Muscle of leg (tissue), 11 donors: Measurements from ENCODE around the gene SAMD4B. TPM values are rescaled to one million over a fixed set of nuclear protein-coding genes. Genes with fewer than 3 reads are reported as not detected.

ENCODE experiments used
- DNase-seq: peaks from one replicate; pipeline ENCODE4 v3.0.0; 2013
- H3K27ac ChIP-seq: one replicate; pipeline ENCODE4 v1.5.1; 2013; ENCODE audit warnings: mild to moderate bottlenecking, low read length, control low read depth
- H3K27me3 ChIP-seq: one replicate; pipeline ENCODE4 v1.6.1; 2013; ENCODE audit warnings: low read length; ENCODE audit not compliant: control insufficient read depth, insufficient read depth
- H3K36me3 ChIP-seq: one replicate; pipeline ENCODE4 v1.6.1; 2013; ENCODE audit warnings: low read length; ENCODE audit not compliant: control insufficient read depth, insufficient read depth
- H3K4me1 ChIP-seq: one replicate; pipeline ENCODE4 v1.6.1; 2013; ENCODE audit warnings: low read length; ENCODE audit not compliant: control insufficient read depth, insufficient read depth
- H3K4me3 ChIP-seq: one replicate; pipeline ENCODE4 v1.5.1; 2013; ENCODE audit warnings: low read length, control low read depth
- H3K9me3 ChIP-seq: replicated peaks from 2 replicates; pipeline ENCODE4 v1.6.1; 2013; ENCODE audit warnings: low read depth, low read length; ENCODE audit not compliant: control insufficient read depth
- WGBS: methylation state at CpG from one replicate; pipeline ENCODE4 v1.1.5; 2013; ENCODE audit warnings: missing lambda C conversion rate; ENCODE audit not compliant: insufficient coverage; 5-methylcytosine and 5-hydroxymethylcytosine counted together
- polyA plus RNA-seq, 8 donors: library from polyadenylated mRNA; unstranded; fragments of 120-200 nt; gene quantifications; one replicate each; pipeline versions ENCODE4 v1.2.1 to v1.2.3, GENCODE V29; 2013; ENCODE audit warnings: inconsistent platforms in 1 of 8, low replicate concordance in 1 of 8; ENCODE audit not compliant: insufficient read length in 8 of 8, insufficient read depth in 1 of 8
- total RNA-seq: library from RNA; stranded (reverse); fragments of 120-200 nt; gene quantifications from one replicate; pipeline ENCODE4 v1.2.4, GENCODE V29; 2013

The SAMD4B gene
- total and polyA plus RNA-seq, 9 donors: 36.6 to 99.6 (median 82.8) TPM

DNA sequence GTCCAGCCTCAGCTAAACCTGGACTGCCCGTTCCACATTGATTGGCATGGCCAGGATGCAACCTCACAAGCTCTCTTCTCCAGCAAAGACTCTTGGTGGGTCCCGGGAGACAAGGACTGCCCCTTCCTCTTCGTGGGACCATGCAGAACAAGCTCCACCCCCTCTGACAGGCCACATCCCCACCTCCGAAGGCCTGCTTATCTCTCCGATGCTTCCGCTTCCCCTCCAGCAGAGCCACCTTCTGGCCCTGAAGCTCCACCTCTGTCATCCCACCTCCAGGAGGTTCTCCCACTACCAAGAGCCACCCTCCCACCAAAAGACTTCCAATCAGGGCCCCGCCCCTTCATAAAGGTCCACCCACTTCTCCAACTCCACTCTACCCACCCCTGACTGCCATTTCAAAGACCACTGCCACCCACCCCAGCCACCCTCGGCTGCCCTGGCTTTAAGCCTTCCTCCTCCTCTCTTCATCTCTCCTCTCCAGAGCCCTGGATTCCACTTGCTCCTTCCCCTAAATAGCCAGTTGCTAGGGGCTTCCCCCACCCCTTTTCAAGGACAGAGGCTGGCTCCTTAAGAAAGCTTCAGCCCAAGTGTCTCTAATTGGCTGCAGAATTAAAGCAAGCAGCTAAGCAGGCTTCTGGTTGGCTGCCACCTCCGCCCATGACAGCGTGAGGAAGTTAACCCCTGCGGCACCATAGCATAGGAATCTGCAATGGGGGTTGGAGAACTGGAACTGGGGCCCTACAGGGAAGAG, 31.5 kb upstream of the SAMD4B start:
- no peak for DNase-seq

DNA sequence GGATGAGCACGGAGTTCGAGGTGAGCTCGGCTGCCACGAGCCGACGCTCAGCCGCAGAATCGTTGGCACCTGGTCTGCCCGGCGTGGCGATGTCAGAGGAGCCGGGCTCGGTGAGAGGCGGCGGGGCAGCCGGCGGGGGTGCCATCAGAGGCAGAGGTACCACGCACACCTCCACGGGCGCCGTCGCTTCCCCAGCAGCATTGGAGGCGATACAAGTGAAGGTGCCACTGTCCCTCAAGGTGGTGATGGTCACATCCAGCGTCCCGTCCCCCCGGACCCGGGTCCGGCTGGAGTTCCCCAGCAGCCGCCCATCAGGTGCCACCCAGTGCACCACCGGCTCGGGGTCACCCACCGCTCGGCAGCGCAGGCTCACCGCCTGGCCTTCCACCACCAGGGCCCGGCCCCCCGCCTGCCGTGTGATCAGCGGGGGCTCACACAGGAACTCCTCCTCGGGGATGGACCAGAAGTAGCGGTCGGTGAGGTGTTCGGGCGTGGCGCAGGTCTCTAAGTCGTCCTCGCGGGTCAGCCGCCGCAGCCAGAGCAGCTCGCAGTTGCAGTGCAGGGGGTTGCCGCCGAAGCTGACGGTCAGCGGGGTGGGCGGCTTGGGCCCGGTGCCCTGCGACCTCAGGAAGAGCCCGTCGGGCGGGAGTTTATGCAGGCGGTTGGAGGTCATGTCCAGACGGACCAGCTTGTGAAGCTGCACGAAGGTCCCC, 28.0 kb upstream of the SAMD4B start:
- Histone ChIP-seq H3K4me1 (no peaks in the 10 kb centered on the region), H3K27ac (no peak overlapping the region), H3K9me3 (no peaks in the 10 kb centered on the region), H3K4me3 (no peak overlapping the region), H3K27me3 (no peaks in the 10 kb centered on the region), H3K36me3 (peaks cover 11% of the 10 kb centered on the region)
- no peak for DNase-seq
- 94% methylated on average over 64 of the region's 64 CpGs for WGBS

More for the DNA sequence above, 31.5 kb upstream of the SAMD4B start:
- H3K27ac ChIP-seq: no peak overlapping the region
- H3K9me3 ChIP-seq: no peaks in the 10 kb centered on the region
- 46% methylated on average over 11 of the region's 11 CpGs for whole genome bisulfite sequencing
- H3K4me3 ChIP-seq: no peak overlapping the region
- peaks cover 30% of the 10 kb centered on the region for H3K27me3 ChIP-seq
- H3K4me1 ChIP-seq: peaks cover 13% of the 10 kb centered on the region
- H3K36me3 ChIP-seq: peaks cover 8% of the 10 kb centered on the region

DNA sequence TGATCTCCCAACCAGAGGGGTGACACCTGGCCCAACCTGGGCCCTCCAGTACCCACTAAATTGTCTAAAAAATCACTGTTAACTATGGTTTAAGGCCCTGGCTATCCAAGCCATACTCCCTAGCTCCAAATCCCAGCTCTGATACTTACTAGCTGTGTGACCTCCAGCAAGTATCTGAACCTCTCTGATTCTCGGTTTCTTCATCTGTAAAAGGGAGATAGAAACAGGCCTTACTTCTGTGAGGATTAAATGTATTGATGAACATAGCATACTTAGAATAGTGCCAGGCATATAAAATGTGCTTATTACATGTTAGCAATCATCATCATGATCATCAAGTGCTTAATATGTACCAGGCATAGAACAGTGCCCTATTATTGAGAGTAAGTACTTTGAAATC, 26.3 kb upstream of the SAMD4B start:
- H3K4me1 ChIP-seq: peaks cover 9% of the 10 kb centered on the region
- peaks cover 2% of the 10 kb centered on the region for H3K27me3 ChIP-seq
- H3K9me3 ChIP-seq: no peaks in the 10 kb centered on the region
- no peak overlapping the region for H3K4me3 ChIP-seq
- no peak for DNase-seq
- H3K36me3 ChIP-seq: peaks cover 11% of the 10 kb centered on the region
- no CpG with 5 or more reads among the region's 1 CpG for WGBS
- H3K27ac ChIP-seq: no peak overlapping the region

DNA sequence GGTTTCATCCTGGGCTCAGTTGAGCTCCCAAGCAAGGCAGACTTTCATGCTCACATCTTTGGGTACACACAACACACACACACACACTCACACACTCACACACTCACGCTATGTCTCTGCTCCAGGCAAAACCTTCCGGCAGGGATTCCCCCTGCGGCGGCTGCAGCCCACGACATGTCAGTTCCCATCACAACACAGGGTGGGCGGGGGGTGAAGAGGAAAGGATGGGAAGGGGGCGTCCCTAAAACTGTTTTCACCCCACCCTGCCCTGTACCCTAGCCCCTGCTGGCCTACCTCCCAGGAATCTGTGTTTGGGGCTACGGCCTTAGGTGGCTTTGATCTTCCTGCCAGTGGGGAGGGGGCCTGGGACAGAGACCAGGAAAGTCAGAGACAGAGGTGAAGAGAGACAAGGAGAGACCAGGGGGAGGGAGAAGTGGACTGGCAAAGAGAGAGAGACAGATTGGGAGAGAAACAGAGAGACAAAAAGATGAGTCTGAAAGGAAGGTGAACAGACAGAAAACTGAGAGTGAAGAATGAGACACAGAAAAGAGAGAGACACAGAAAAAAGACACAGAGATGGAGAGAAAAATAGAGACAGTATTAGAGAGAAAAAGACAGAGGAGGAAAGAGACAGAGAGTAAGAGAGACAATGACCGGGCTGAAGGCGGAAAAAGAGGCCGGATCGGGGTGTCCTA, 25.4 kb upstream of the SAMD4B start:
- H3K9me3 ChIP-seq: no peaks in the 10 kb centered on the region
- WGBS: 33% methylated on average over 1 of the region's 12 CpGs
- no peak overlapping the region for H3K27ac ChIP-seq
- no peak overlapping the region for H3K4me3 ChIP-seq
- H3K27me3 ChIP-seq: peaks cover 2% of the 10 kb centered on the region
- H3K4me1 ChIP-seq: peaks cover 9% of the 10 kb centered on the region
- no peak for DNase-seq
- H3K36me3 ChIP-seq: peaks cover 11% of the 10 kb centered on the region

DNA sequence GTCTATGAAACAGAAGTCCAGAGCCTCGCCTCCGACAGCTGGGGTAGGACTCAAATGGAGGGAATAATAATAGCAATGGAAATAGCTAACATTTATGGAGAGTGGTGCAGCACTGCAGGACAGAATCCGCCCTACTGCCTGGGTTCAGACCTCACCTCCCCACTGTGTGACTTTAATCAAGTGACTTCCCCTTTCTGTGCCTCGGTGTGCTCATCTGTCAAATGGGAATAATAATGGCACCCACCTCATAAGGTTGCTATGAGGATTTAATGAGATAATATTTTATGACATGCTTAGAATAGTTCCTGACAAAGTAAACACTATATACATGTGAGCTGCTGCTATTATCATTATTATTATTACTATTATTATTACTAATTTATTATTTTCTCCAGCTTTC, 24.7 kb upstream of the SAMD4B start:
- no peak overlapping the region for H3K27ac ChIP-seq
- no peaks in the 10 kb centered on the region for H3K9me3 ChIP-seq
- no peak for DNase-seq
- peaks cover 9% of the 10 kb centered on the region for H3K4me1 ChIP-seq
- H3K4me3 ChIP-seq: no peak overlapping the region
- peaks cover 2% of the 10 kb centered on the region for H3K27me3 ChIP-seq
- no CpG with 5 or more reads among the region's 4 CpGs for WGBS
- H3K36me3 ChIP-seq: peaks cover 11% of the 10 kb centered on the region

DNA sequence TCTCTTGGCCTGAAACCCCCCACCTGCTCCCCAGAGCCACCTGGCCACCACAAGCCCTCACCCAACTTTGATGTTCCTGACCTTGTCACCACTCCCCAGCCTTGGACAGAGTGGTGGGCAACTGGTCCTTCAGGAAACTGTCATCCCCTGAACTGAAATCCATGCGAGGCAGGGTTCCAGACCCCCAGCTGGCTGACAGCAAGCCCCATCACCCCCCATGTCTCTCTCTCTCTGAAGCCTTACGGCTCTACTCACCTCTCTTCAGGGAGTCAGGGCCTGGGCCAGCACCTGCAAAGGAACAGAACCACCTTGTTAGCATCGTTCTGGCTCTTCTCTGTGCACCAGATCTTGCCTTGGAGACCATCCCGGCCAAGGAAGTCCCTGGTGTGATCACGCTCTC, 24.1 kb upstream of the SAMD4B start:
- Histone ChIP-seq H3K4me3 (no peak overlapping the region), H3K4me1 (peaks cover 9% of the 10 kb centered on the region)
- 78% methylated on average over 5 of the region's 5 CpGs for WGBS

GRCh38 chr19:39318690-39319089, 23.5 kb upstream of the SAMD4B start:
- Histone ChIP-seq H3K4me3 (no peak overlapping the region), H3K27me3 (peaks cover 2% of the 10 kb centered on the region), H3K36me3 (peaks cover 7% of the 10 kb centered on the region), H3K9me3 (no peaks in the 10 kb centered on the region), H3K27ac (no peak overlapping the region), H3K4me1 (peaks cover 9% of the 10 kb centered on the region)
- WGBS: 95% methylated on average over 4 of the region's 4 CpGs
- no peak for DNase-seq

More for the DNA sequence above, 24.1 kb upstream of the SAMD4B start:
- no peak overlapping the region for H3K27ac ChIP-seq
- DNase-seq: no peak
- H3K36me3 ChIP-seq: peaks cover 11% of the 10 kb centered on the region
- peaks cover 2% of the 10 kb centered on the region for H3K27me3 ChIP-seq
- H3K9me3 ChIP-seq: no peaks in the 10 kb centered on the region

DNA sequence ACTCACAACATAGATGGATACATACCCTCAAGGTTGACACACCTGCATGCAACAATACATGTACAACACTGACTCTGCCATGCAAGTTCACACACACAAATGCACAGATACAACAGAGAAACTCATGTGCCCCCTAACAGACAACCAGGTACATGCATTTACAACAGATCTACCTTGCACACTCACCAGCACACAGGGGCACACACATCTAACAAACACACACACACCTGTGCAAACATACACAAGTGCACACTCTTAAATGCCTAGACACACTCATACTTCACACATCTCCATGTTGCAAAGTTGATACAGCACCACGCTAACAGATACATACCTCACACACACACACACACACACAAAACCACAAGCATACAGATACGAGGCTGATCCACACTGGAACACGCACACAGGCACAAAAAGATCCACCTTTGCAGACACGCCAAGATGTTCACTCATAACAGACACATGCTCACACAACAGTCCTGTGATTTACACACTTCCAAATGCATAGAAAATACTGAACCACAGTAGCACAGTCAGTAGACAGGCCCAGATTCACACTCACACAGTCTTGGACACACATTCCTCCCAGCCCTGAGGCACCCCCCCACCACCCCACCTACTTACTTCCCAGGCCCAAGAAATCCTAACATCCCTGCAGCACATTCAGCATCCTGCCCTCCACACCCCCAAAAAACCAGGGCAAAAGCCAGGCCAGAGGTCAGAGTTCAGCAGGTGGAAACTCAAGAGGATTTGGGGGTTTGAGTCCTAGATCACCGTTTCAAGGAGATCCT, 22.9 kb upstream of the SAMD4B start:
- no peak overlapping the region for H3K4me3 ChIP-seq
- WGBS: 82% methylated on average over 4 of the region's 5 CpGs
- DNase-seq: no peak
- peaks cover 2% of the 10 kb centered on the region for H3K27me3 ChIP-seq
- H3K36me3 ChIP-seq: peaks cover 5% of the 10 kb centered on the region
- no peak overlapping the region for H3K27ac ChIP-seq
- H3K9me3 ChIP-seq: no peaks in the 10 kb centered on the region
- H3K4me1 ChIP-seq: peaks cover 9% of the 10 kb centered on the region

GRCh38 chr19:39319892-39320248, 22.4 kb upstream of the SAMD4B start:
- peaks cover 2% of the 10 kb centered on the region for H3K36me3 ChIP-seq
- 7% methylated on average over 3 of the region's 16 CpGs for WGBS
- H3K27ac ChIP-seq: no peak overlapping the region
- peaks cover 2% of the 10 kb centered on the region for H3K27me3 ChIP-seq
- H3K9me3 ChIP-seq: no peaks in the 10 kb centered on the region
- H3K4me3 ChIP-seq: peak overlapping the region; percentile 50
- no peak for DNase-seq
- H3K4me1 ChIP-seq: peaks cover 9% of the 10 kb centered on the region
